ENCODE measurements around the gene KCTD15.
A peak's percentile ranks its signal among the peaks of the same experiment; 100 is the strongest.

KCTD15 gene

GRCh38 chr19:33781415-33781935, 15.2 kb upstream of the KCTD15 start:
- no peak for FAIRE-seq
- no peak for DNase-seq (ENCODE audit: insufficient read length)
- TF ChIP-seq POLR2AphosphoS5 (IDR thresholded peaks at IDR 0.05; ENCODE audit: low read depth, low read length) (no peak), POLR2A (IDR thresholded peaks at IDR 0.05; ENCODE audit: low read depth, low read length) (no peak), TAF1 (IDR thresholded peaks at IDR 0.05; ENCODE audit: borderline replicate concordance, low read depth, low read length) (no peak)

GRCh38 chr19:33781996-33782395, 14.7 kb upstream of the KCTD15 start:
- TF ChIP-seq POLR2A (IDR thresholded peaks at IDR 0.05; ENCODE audit: low read depth, low read length) (no peak), POLR2AphosphoS5 (IDR thresholded peaks at IDR 0.05; ENCODE audit: low read depth, low read length) (no peak), TAF1 (IDR thresholded peaks at IDR 0.05; ENCODE audit: borderline replicate concordance, low read depth, low read length) (no peak)
- DNase-seq (ENCODE audit: insufficient read length) (no peak), FAIRE-seq (no peak)

GRCh38 chr19:33784432-33784831, 12.2 kb upstream of the KCTD15 start:
- DNase-seq (ENCODE audit: insufficient read length) (no peak), FAIRE-seq (no peak)
- TF ChIP-seq POLR2AphosphoS5 (IDR thresholded peaks at IDR 0.05; ENCODE audit: low read depth, low read length) = no peak

GRCh38 chr19:33785795-33786194, 10.9 kb upstream of the KCTD15 start:
- FAIRE-seq (no peak), DNase-seq (ENCODE audit: insufficient read length) (no peak)
- TF ChIP-seq TAF1 (IDR thresholded peaks at IDR 0.05; ENCODE audit: borderline replicate concordance, low read depth, low read length) (no peak), POLR2AphosphoS5 (IDR thresholded peaks at IDR 0.05; ENCODE audit: low read depth, low read length) (no peak), POLR2A (IDR thresholded peaks at IDR 0.05; ENCODE audit: low read depth, low read length) (no peak)

- FAIRE-seq (no peak), DNase-seq (ENCODE audit: insufficient read length) (no peak)
- no peak for TF ChIP-seq POLR2AphosphoS5 (IDR thresholded peaks at IDR 0.05; ENCODE audit: low read depth, low read length)
- no peak for TF ChIP-seq TAF1 (IDR thresholded peaks at IDR 0.05; ENCODE audit: borderline replicate concordance, low read depth, low read length)
- TF ChIP-seq POLR2A (IDR thresholded peaks at IDR 0.05; ENCODE audit: low read depth, low read length) = no peak
Observed at GRCh38 chr19:33788676-33789075, 8.0 kb upstream of the KCTD15 start.

GRCh38 chr19:33789344-33789743, 7.3 kb upstream of the KCTD15 start:
- FAIRE-seq (no peak), DNase-seq (ENCODE audit: insufficient read length) (no peak)
- TF ChIP-seq POLR2A (IDR thresholded peaks at IDR 0.05; ENCODE audit: low read depth, low read length) = no peak
- TF ChIP-seq POLR2AphosphoS5 (IDR thresholded peaks at IDR 0.05; ENCODE audit: low read depth, low read length) = no peak
- TF ChIP-seq TAF1 (IDR thresholded peaks at IDR 0.05; ENCODE audit: borderline replicate concordance, low read depth, low read length) = no peak

GRCh38 chr19:33794683-33795369, 1.8 kb upstream of the KCTD15 start:
- FAIRE-seq = no peak

GRCh38 chr19:33795370-33796163, 1.1 kb upstream of the KCTD15 start:
- FAIRE-seq (no peak), DNase-seq (ENCODE audit: insufficient read length) (peak; percentile 61)
- TF ChIP-seq POLR2A (IDR thresholded peaks at IDR 0.05; ENCODE audit: low read depth, low read length) (no peak), POLR2AphosphoS5 (IDR thresholded peaks at IDR 0.05; ENCODE audit: low read depth, low read length) (no peak), TAF1 (IDR thresholded peaks at IDR 0.05; ENCODE audit: borderline replicate concordance, low read depth, low read length) (no peak)

More at GRCh38 chr19:33794683-33795369, 1.8 kb upstream of the KCTD15 start:
- DNase-seq (ENCODE audit: insufficient read length) = no peak
- TF ChIP-seq POLR2AphosphoS5 (IDR thresholded peaks at IDR 0.05; ENCODE audit: low read depth, low read length) (no peak), POLR2A (IDR thresholded peaks at IDR 0.05; ENCODE audit: low read depth, low read length) (no peak), TAF1 (IDR thresholded peaks at IDR 0.05; ENCODE audit: borderline replicate concordance, low read depth, low read length) (no peak)

GRCh38 chr19:33797802-33798671, 1.4 kb downstream of the KCTD15 start:
- TF ChIP-seq TAF1 (IDR thresholded peaks at IDR 0.05; ENCODE audit: borderline replicate concordance, low read depth, low read length) = no peak
- no peak for TF ChIP-seq POLR2AphosphoS5 (IDR thresholded peaks at IDR 0.05; ENCODE audit: low read depth, low read length)
- no peak for TF ChIP-seq POLR2A (IDR thresholded peaks at IDR 0.05; ENCODE audit: low read depth, low read length)
- FAIRE-seq (no peak), DNase-seq (ENCODE audit: insufficient read length) (no peak)

GRCh38 chr19:33798681-33799111, 2.0 kb downstream of the KCTD15 start:
- TF ChIP-seq POLR2A (IDR thresholded peaks at IDR 0.05; ENCODE audit: low read depth, low read length) (no peak), TAF1 (IDR thresholded peaks at IDR 0.05; ENCODE audit: borderline replicate concordance, low read depth, low read length) (no peak), POLR2AphosphoS5 (IDR thresholded peaks at IDR 0.05; ENCODE audit: low read depth, low read length) (no peak)
- no peak for FAIRE-seq
- DNase-seq (ENCODE audit: insufficient read length) = no peak

- DNase-seq (ENCODE audit: insufficient read length) (no peak), FAIRE-seq (no peak)
- TF ChIP-seq POLR2A (IDR thresholded peaks at IDR 0.05; ENCODE audit: low read depth, low read length) (no peak), POLR2AphosphoS5 (IDR thresholded peaks at IDR 0.05; ENCODE audit: low read depth, low read length) (no peak), TAF1 (IDR thresholded peaks at IDR 0.05; ENCODE audit: borderline replicate concordance, low read depth, low read length) (no peak)
Observed at GRCh38 chr19:33799476-33799875, 2.8 kb downstream of the KCTD15 start.

Data from GM12892 (cell line).